B cell (primary cell): Measurements from ENCODE around the gene MPZL3. TPM values are rescaled to one million over a fixed set of nuclear protein-coding genes. Genes with fewer than 3 reads are reported as not detected.

Experiments
- ATAC-seq: fragments of 200-7000 bp; cut with Tn5 transposase; one replicate; pipeline ENCODE4 v1.10.0; 2021; ENCODE audit warnings: low read depth, mild to moderate bottlenecking, moderate number of reproducible peaks, moderate library complexity
- CTCF ChIA-PET: fragments of 350-600 bp; sonication (Branson Sonifier 250); formaldehyde crosslinking; loops from one replicate; lab custom pipeline; 2021; ENCODE audit warnings: antibody characterized with exemption, inconsistent platforms; lab: Charles Lee
- POLR2A ChIA-PET: fragments of 350-600 bp; sonication (Branson Sonifier 250); formaldehyde crosslinking; loops from one replicate; lab custom pipeline; 2021; ENCODE audit warnings: antibody characterized with exemption; lab: Charles Lee
- DNase-seq: peaks from one replicate; pipeline ENCODE4 v3.0.0; 2013
- H2AFZ ChIP-seq: 2 replicates; pipeline ENCODE4 v1.6.1; 2012; ENCODE audit warnings: mild to moderate bottlenecking, low read depth, low read length; ENCODE audit not compliant: insufficient read depth, poor library complexity, severe bottlenecking
- H3K27ac ChIP-seq, 2 donors: 1 replicate in 1 of 2; 2 replicates in 1 of 2; pipeline ENCODE4 v1.5.1; 2012 to 2013; ENCODE audit warnings: low read length in 2 of 2, mild to moderate bottlenecking in 2 of 2, moderate library complexity in 1 of 2
- H3K27me3 ChIP-seq, 4 experiments: fragments of 200-600 bp in 1 of 4; sonication (generic) in 1 of 4; replicated peaks in 1 of 4; 1 replicate in 2 of 4; 2 replicates in 2 of 4; pipeline versions ENCODE4 v1.6.1 to v1.7.0; 2013 to 2016; ENCODE audit warnings: low read length in 3 of 4, mild to moderate bottlenecking in 2 of 4, mixed read lengths in 1 of 4, moderate library complexity in 1 of 4; ENCODE audit not compliant: insufficient read depth in 4 of 4, control insufficient read depth in 3 of 4; ENCODE audit errors: control extremely low read depth in 1 of 4
- H3K36me3 ChIP-seq, 2 experiments: replicated peaks in 1 of 2; 1 replicate in 1 of 2; 2 replicates in 1 of 2; pipeline versions ENCODE4 v1.6.1 to v1.7.1; 2013; ENCODE audit warnings: low read length in 1 of 2; ENCODE audit not compliant: insufficient read depth in 2 of 2, control insufficient read depth in 1 of 2; ENCODE audit errors: control extremely low read depth in 1 of 2, extremely low read depth in 1 of 2
- H3K4me1 ChIP-seq, 2 donors: fragments of 200-600 bp in 1 of 2; sonication (generic) in 1 of 2; 1 replicate in 1 of 2; 2 replicates in 1 of 2; pipeline versions ENCODE4 v1.5.1 to v1.6.1; 2013 to 2017; ENCODE audit warnings: low read length in 2 of 2; ENCODE audit not compliant: control insufficient read depth in 2 of 2, insufficient read depth in 2 of 2
- H3K4me2 ChIP-seq: replicated peaks from 2 replicates; pipeline ENCODE3; 2012; ENCODE audit warnings: mild to moderate bottlenecking, low read depth, low read length; ENCODE audit not compliant: poor library complexity, severe bottlenecking
- H3K4me3 ChIP-seq, 5 experiments: fragments of 200-600 bp in 1 of 5; sonication (generic) in 1 of 5; 1 replicate in 3 of 5; 2 replicates in 2 of 5; pipeline versions ENCODE4 v1.5.1 to v1.7.0; 2011 to 2016; ENCODE audit warnings: low read length in 4 of 5, mild to moderate bottlenecking in 4 of 5, low read depth in 2 of 5, control low read depth in 1 of 5, moderate library complexity in 1 of 5; ENCODE audit not compliant: insufficient read depth in 1 of 5; ENCODE audit errors: control extremely low read depth in 1 of 5, extremely low read depth in 1 of 5
- H3K79me2 ChIP-seq: fragments of 200-600 bp; sonication (generic); one replicate; pipeline ENCODE4 v1.6.0; 2016; ENCODE audit warnings: low read length; ENCODE audit not compliant: control insufficient read depth, insufficient read depth
- H3K9ac ChIP-seq: fragments of 200-600 bp; sonication (generic); 2 replicates; pipeline ENCODE4 v1.6.1; 2017; ENCODE audit warnings: mild to moderate bottlenecking, low read length, moderate library complexity
- H3K9me3 ChIP-seq, 3 donors: one replicate each; pipeline versions ENCODE4 v1.6.1 to v1.7.1; 2013; ENCODE audit warnings: low read length in 2 of 3; ENCODE audit not compliant: control insufficient read depth in 2 of 3, insufficient read depth in 1 of 3; ENCODE audit errors: control extremely low read depth in 1 of 3
- H4K20me1 ChIP-seq: 2 replicates; pipeline ENCODE4 v1.6.0; 2012; ENCODE audit warnings: mild to moderate bottlenecking, low read length; ENCODE audit not compliant: insufficient read depth, control insufficient read depth, poor library complexity, severe bottlenecking
- H3K27ac Mint-ChIP-seq: one replicate; pipeline ENCODE4 v1.8.0; 2021; ENCODE audit warnings: mixed read lengths
- H3K27me3 Mint-ChIP-seq: one replicate; pipeline ENCODE4 v1.8.0; 2021; ENCODE audit warnings: mixed read lengths
- H3K4me1 Mint-ChIP-seq: one replicate; pipeline ENCODE4 v1.8.0; 2021; ENCODE audit warnings: mixed read lengths
- H3K4me3 Mint-ChIP-seq: one replicate; pipeline ENCODE4 v1.8.0; 2021; ENCODE audit warnings: mixed read lengths
- H3K9me3 Mint-ChIP-seq: one replicate; pipeline ENCODE4 v1.8.0; 2022; ENCODE audit warnings: mixed read lengths; ENCODE audit not compliant: insufficient read depth
- CTCF ChIP-seq: fragments of 200-600 bp; IDR thresholded peaks from one replicate; pipeline ENCODE4 v1.8.0; 2022; ENCODE audit warnings: antibody characterized with exemption, mild to moderate bottlenecking
- EZH2 ChIP-seq: IDR thresholded peaks from 2 replicates; pipeline ENCODE4 v1.6.1; 2012; ENCODE audit warnings: borderline replicate concordance, low read depth, mild to moderate bottlenecking, moderate library complexity, low read length; ENCODE audit not compliant: insufficient read depth, poor library complexity, severe bottlenecking
- WGBS: methylation state at CpG from one replicate; pipeline ENCODE4 v1.1.5; 2013; ENCODE audit warnings: missing lambda C conversion rate; ENCODE audit not compliant: insufficient coverage; 5-methylcytosine and 5-hydroxymethylcytosine counted together
- intact Hi-C: fragments of 100-400 bp; cut with micrococcal nuclease; formaldehyde crosslinking; loops from one replicate; pipeline ENCODE4 v1.10.0; 2022
- polyA plus RNA-seq: library from polyadenylated mRNA; depleted of rRNA; stranded (reverse); fragments of >200 nt; gene quantifications from 2 replicates; pipeline ENCODE4 v1.2.3, GENCODE V29; 2012
- total RNA-seq, 2 donors: library from RNA; stranded (reverse); fragments of 120-200 nt in 1 of 2; gene quantifications; 1 replicate in 1 of 2; 2 replicates in 1 of 2; pipeline versions ENCODE4 v1.2.3 to v1.2.4, GENCODE V29; 2013 to 2022

The MPZL3 gene
- total and polyA plus RNA-seq, 2 donors (not counting 1 experiment from before 2014, with no cell fraction given), result 1.4 to 4.2 TPM

- Mint-ChIP-seq H3K4me1 (peaks cover 21% of the 10 kb centered on the region), H3K27me3 (no peaks in the 10 kb centered on the region), H3K9me3 (no peaks in the 10 kb centered on the region), H3K27ac (no peak overlapping the region), H3K4me3 (no peak overlapping the region)
- CTCF ChIA-PET, result interaction anchor here (1.5 kb wide), 1 partner anchor 34 kb away, joined by 5 read pairs; no protein-coding TSS in a partner anchor
- DNase-seq (no peak), ATAC-seq (no peak)
- H3K9me3 ChIP-seq, result no peaks in the 10 kb centered on the region
- no peak for TF ChIP-seq CTCF
- TF ChIP-seq EZH2, result no peak
- no peak overlapping the region for H3K9ac ChIP-seq
- no peaks in the 10 kb centered on the region for H3K79me2 ChIP-seq
- peaks cover 22 to 24% of the 10 kb centered on the region in 2 donors for H3K4me1 ChIP-seq
- H3K4me2 ChIP-seq, result no peak overlapping the region
- no peak overlapping the region for H3K4me3 ChIP-seq
- no peak overlapping the region for H3K27ac ChIP-seq
- no peaks in the 10 kb centered on the region for H4K20me1 ChIP-seq
- H2AFZ ChIP-seq, result no peak overlapping the region
- H3K27me3 ChIP-seq, result no peaks in the 10 kb centered on the region
- H3K36me3 ChIP-seq, result peaks cover 3 to 13% of the 10 kb centered on the region in 2 experiments
- POLR2A ChIA-PET, result interaction anchor here (1.5 kb wide), 1 partner anchor 19 kb away, joined by 4 read pairs; the partner anchor contains the start of gene MPZL3
- no CpG with 5 or more reads among the region's 1 CpG for WGBS
- intact Hi-C loops, result no loop called here
Measured at GRCh38 chr11:118232659-118233058, 19.5 kb downstream of the MPZL3 start.

GRCh38 chr11:118231461-118231860, 20.7 kb downstream of the MPZL3 start:
- ATAC-seq, result no peak
- no peak for TF ChIP-seq CTCF
- no peak overlapping the region for H3K4me2 ChIP-seq
- H3K9ac ChIP-seq, result no peak overlapping the region
- Mint-ChIP-seq H3K9me3 (no peaks in the 10 kb centered on the region), H3K4me3 (no peak overlapping the region), H3K4me1 (peaks cover 33% of the 10 kb centered on the region), H3K27ac (no peak overlapping the region), H3K27me3 (no peaks in the 10 kb centered on the region)
- H4K20me1 ChIP-seq, result no peaks in the 10 kb centered on the region
- H3K4me1 ChIP-seq, result peaks cover 34 to 36% of the 10 kb centered on the region in 2 donors
- H3K9me3 ChIP-seq, result no peaks in the 10 kb centered on the region
- H3K27me3 ChIP-seq, result no peaks in the 10 kb centered on the region
- POLR2A ChIA-PET, result no interaction called here
- intact Hi-C loops, result no loop called here
- no peak overlapping the region for H3K4me3 ChIP-seq
- no peak for DNase-seq
- CTCF ChIA-PET, result interaction anchor here (1.0 to 1.5 kb wide), 2 partner anchors 33 to 119 kb away, joined by 4 to 5 read pairs; no protein-coding TSS in a partner anchor
- no peak overlapping the region for H3K27ac ChIP-seq
- no peaks in the 10 kb centered on the region for H3K79me2 ChIP-seq
- H2AFZ ChIP-seq, result no peak overlapping the region
- peaks cover 3 to 11% of the 10 kb centered on the region in 2 experiments for H3K36me3 ChIP-seq
